Type B pancreatic cell (in vitro differentiated cells): ENCODE results near the gene JAK1. TPM values are rescaled to one million over a fixed set of nuclear protein-coding genes. Genes with fewer than 3 reads are reported as not detected.

Experiments
- DNase-seq: peaks from one replicate; pipeline ENCODE4 v3.0.0; 2021; ENCODE audit warnings: mixed read lengths; ENCODE audit not compliant: unreplicated experiment; ENCODE audit errors: extremely low spot score
- H3K27ac Mint-ChIP-seq: 2 replicates; pipeline ENCODE4 v1.8.0; 2021; ENCODE audit warnings: mild to moderate bottlenecking, mixed read lengths
- H3K27me3 Mint-ChIP-seq: 2 replicates; pipeline ENCODE4 v1.8.0; 2021; ENCODE audit warnings: mixed read lengths
- H3K36me3 Mint-ChIP-seq: 2 replicates; pipeline ENCODE4 v1.8.0; 2021; ENCODE audit warnings: mixed read lengths
- H3K4me1 Mint-ChIP-seq: one replicate; pipeline ENCODE4 v1.8.0; 2021; ENCODE audit warnings: mixed read lengths; ENCODE audit not compliant: unreplicated experiment
- H3K4me3 Mint-ChIP-seq: 2 replicates; pipeline ENCODE4 v1.8.0; 2021; ENCODE audit warnings: mild to moderate bottlenecking, mixed read lengths
- H3K9me3 Mint-ChIP-seq: 2 replicates; pipeline ENCODE4 v1.8.0; 2021; ENCODE audit warnings: mixed read lengths
- total RNA-seq: library from RNA; stranded (reverse); gene quantifications from 2 replicates; pipeline ENCODE4 v1.2.1, GENCODE V29; 2021; ENCODE audit warnings: low replicate concordance
- TF ChIP-seq, protein P1 (sequence below): fragments of 200-600 bp; sonication (generic); conservative IDR thresholded peaks from 2 replicates; pipeline ENCODE4 v1.5.0; 2021; ENCODE audit warnings: antibody characterized with exemption, mild to moderate bottlenecking

Gene JAK1
- total RNA-seq, 1 donor from 2014 or later: 54.8 TPM

GRCh38 chr1:64881281-64881680 is 85.1 kb downstream of the JAK1 start:
- Mint-ChIP-seq H3K9me3 (no peaks in the 10 kb centered on the region), H3K4me1 (peaks cover 7% of the 10 kb centered on the region), H3K4me3 (no peak overlapping the region), H3K27ac (no peak overlapping the region), H3K36me3 (peaks cover 14% of the 10 kb centered on the region), H3K27me3 (no peaks in the 10 kb centered on the region)
- TF ChIP-seq, protein P1, sequence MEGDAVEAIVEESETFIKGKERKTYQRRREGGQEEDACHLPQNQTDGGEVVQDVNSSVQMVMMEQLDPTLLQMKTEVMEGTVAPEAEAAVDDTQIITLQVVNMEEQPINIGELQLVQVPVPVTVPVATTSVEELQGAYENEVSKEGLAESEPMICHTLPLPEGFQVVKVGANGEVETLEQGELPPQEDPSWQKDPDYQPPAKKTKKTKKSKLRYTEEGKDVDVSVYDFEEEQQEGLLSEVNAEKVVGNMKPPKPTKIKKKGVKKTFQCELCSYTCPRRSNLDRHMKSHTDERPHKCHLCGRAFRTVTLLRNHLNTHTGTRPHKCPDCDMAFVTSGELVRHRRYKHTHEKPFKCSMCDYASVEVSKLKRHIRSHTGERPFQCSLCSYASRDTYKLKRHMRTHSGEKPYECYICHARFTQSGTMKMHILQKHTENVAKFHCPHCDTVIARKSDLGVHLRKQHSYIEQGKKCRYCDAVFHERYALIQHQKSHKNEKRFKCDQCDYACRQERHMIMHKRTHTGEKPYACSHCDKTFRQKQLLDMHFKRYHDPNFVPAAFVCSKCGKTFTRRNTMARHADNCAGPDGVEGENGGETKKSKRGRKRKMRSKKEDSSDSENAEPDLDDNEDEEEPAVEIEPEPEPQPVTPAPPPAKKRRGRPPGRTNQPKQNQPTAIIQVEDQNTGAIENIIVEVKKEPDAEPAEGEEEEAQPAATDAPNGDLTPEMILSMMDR: no peak
- no peak for DNase-seq

DNA sequence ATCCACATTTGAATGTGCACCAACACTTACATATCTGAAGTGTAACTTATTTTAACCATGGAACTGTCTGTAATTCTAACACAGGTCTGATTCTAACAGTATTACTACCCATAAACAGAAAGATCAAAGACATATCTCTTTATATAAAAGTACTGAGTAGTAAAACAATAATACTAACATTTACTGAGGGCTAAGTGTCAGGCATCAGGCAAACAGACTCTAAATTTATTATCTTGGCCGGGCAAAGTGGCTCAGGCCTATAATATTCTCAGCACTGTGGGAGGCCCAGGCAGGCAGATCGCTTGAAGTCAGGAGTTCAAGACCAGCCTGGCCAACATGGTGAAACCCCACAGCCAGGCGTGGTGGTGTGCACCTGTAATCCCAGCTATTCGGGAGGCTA is 85.9 kb downstream of the JAK1 start:
- Mint-ChIP-seq H3K36me3 (peaks cover 18% of the 10 kb centered on the region), H3K27ac (no peak overlapping the region), H3K4me3 (no peak overlapping the region), H3K4me1 (peaks cover 7% of the 10 kb centered on the region), H3K27me3 (no peaks in the 10 kb centered on the region), H3K9me3 (no peaks in the 10 kb centered on the region)
- no peak for DNase-seq
- TF ChIP-seq, protein P1: no peak

DNA sequence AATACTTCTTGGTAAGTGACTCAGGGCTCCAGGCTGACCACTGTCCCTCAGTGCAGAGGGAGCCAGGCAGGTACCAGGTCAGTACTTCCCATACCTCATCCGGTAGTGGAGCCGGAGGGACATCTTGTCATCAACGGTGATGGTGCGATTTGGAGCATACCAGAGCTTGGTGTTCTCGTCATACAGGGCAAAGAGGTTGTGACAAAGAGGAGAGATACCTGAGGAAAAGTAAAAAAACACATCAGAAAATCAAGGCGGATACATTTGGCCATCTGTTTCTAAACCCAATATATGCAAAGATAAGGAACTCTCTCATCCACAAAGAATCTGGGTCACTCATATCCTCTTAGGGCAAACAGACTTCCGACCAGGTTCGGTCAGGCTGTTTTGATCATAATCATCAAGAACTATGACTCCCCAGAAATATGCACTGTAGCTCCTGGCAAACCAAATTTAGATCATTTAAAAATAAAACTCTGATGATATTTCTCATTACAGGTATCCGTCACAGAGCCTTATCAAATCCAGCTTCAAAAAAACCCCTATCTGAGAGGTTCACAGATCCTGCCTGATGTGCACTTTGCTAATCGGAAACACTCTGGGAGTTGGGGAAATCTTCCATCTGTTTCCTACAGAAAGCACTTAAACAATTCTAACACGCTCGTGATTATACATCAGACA is 87.3 kb downstream of the JAK1 start:
- H3K36me3 Mint-ChIP-seq: peaks cover 15% of the 10 kb centered on the region
- DNase-seq: no peak
- H3K4me3 Mint-ChIP-seq: no peak overlapping the region
- H3K27me3 Mint-ChIP-seq: no peaks in the 10 kb centered on the region
- TF ChIP-seq, protein P1: no peak
- no peaks in the 10 kb centered on the region for H3K9me3 Mint-ChIP-seq
- H3K27ac Mint-ChIP-seq: no peak overlapping the region
- no peaks in the 10 kb centered on the region for H3K4me1 Mint-ChIP-seq

DNA sequence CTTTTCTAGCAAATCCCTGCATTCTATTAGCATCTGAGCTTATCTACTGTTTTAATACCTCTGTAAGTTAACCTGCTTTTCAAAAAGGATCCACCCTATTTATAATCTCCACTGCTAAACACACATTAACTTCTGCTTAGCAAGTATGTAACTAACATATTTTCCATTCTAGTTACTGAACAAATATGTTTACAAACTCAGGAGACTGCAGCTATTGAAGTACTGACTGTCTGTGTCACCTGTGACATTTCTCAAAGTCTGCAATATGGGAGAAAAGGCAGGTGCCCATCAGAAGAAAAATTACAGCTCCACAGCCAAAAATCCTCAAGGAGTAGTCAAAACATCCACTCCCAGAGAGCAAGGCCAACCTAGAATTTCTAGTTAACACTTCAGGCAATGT is 88.3 kb downstream of the JAK1 start:
- TF ChIP-seq, protein P1: no peak
- no peak for DNase-seq
- Mint-ChIP-seq H3K9me3 (no peaks in the 10 kb centered on the region), H3K27ac (no peak overlapping the region), H3K4me3 (no peak overlapping the region), H3K27me3 (no peaks in the 10 kb centered on the region), H3K36me3 (peaks cover 19% of the 10 kb centered on the region), H3K4me1 (no peaks in the 10 kb centered on the region)

- TF ChIP-seq, protein P1: no peak
- Mint-ChIP-seq H3K9me3 (no peaks in the 10 kb centered on the region), H3K27me3 (no peaks in the 10 kb centered on the region), H3K27ac (no peak overlapping the region), H3K4me3 (no peak overlapping the region), H3K36me3 (peaks cover 23% of the 10 kb centered on the region), H3K4me1 (no peaks in the 10 kb centered on the region)
- no peak for DNase-seq
These were observed 88.8 kb downstream of the JAK1 start for GRCh38 chr1:64877598-64877997.
